Mucosa of descending colon (tissue), 3 donors: Measurements from ENCODE around the gene NLRP2B. TPM values are rescaled to one million over a fixed set of nuclear protein-coding genes. Genes with fewer than 3 reads are reported as not detected.

Source experiments
- ATAC-seq: fragments of 200-7000 bp; cut with Tn5 transposase; one replicate; pipeline ENCODE4 v1.9.1; 2020; ENCODE audit warnings: mild to moderate bottlenecking, moderate library complexity
- DNase-seq, 3 donors: peaks; one replicate each; pipeline ENCODE4 v3.0.0-alpha.2; 2020
- H3K36me3 ChIP-seq: fragments of 200-600 bp; one replicate; pipeline ENCODE4 v1.8.0; 2021; ENCODE audit warnings: low read depth, mild to moderate bottlenecking
- H3K4me1 ChIP-seq: fragments of 200-600 bp; one replicate; pipeline ENCODE4 v1.8.0; 2021; ENCODE audit warnings: low read depth, mild to moderate bottlenecking
- H3K4me3 ChIP-seq: fragments of 200-600 bp; one replicate; pipeline ENCODE4 v1.8.0; 2021; ENCODE audit warnings: mild to moderate bottlenecking
- H3K9me3 ChIP-seq: fragments of 200-600 bp; one replicate; pipeline ENCODE4 v1.8.0; 2021; ENCODE audit warnings: mild to moderate bottlenecking
- CTCF ChIP-seq: fragments of 200-600 bp; IDR thresholded peaks from one replicate; pipeline ENCODE4 v1.8.0; 2022; ENCODE audit warnings: antibody characterized with exemption, mild to moderate bottlenecking
- intact Hi-C, 2 donors: fragments of 100-400 bp; cut with DNase I in 1 of 2; cut with micrococcal nuclease in 1 of 2; formaldehyde crosslinking; loops; one replicate each; pipeline versions ENCODE4 v1.11.0 to v1.11.1; 2022; cut with DNase I, micrococcal nuclease
- total RNA-seq, 3 donors: library from RNA; stranded (reverse); fragmentation: NEBNext Ultra II Directional in 2 of 3; extraction: Animal tissue kit (Norgen Biotek cat#: 25700) in 2 of 3; gene quantifications; one replicate each; pipeline versions ENCODE4 v1.2.1 to v1.2.4, GENCODE V29; 2021 to 2023
- donor health status: DM: no; HTN: no; CAD: no; lungs with moderate emphysema.
- donor health status: DM: no; HTN: no; CAD: no.
- donor health status: DM: no; HTN: yes; CAD: no.

NLRP2B gene
- total RNA-seq, 3 donors from 2014 or later: 0.16 TPM; not detected in 2

DNA sequence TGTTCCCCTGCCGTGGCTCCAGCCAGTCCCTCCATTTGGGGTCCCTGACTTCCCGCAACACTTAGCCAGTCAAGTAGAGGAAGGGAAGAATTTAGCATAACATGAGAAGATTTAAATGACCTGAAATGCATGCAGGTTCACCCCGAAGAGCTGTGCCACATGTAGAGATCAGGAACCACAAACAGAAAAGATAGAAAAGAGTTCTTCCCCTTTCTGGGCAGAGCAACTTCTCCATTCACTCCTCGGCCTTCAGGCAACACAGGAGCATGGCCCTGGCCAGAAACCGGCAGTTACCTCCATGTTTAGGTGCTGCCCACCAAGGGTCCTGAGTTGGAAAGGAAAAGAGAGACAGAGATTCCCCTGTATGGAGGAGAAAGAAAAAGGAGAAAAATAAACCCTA is 5.2 kb downstream of the NLRP2B start:
- DNase-seq (no peak), ATAC-seq (no peak)
- Histone ChIP-seq H3K9me3 (peaks cover 5% of the 10 kb centered on the region), H3K4me1 (no peaks in the 10 kb centered on the region), H3K4me3 (no peak overlapping the region), H3K36me3 (no peaks in the 10 kb centered on the region)
- TF ChIP-seq CTCF: no peak
- intact Hi-C loops: no loop called here

- Histone ChIP-seq H3K4me1 (no peaks in the 10 kb centered on the region), H3K4me3 (no peak overlapping the region), H3K9me3 (peaks cover 5% of the 10 kb centered on the region), H3K36me3 (no peaks in the 10 kb centered on the region)
- no peak for DNase-seq
- TF ChIP-seq CTCF: no peak
- no peak for ATAC-seq
- intact Hi-C loops: no loop called here
Measured at GRCh38 chrX:57669961-57670360, 10.1 kb downstream of the NLRP2B start.

GRCh38 chrX:57667010-57667409 is 13.1 kb downstream of the NLRP2B start:
- intact Hi-C loops: no loop called here
- Histone ChIP-seq H3K9me3 (no peaks in the 10 kb centered on the region), H3K36me3 (no peaks in the 10 kb centered on the region), H3K4me3 (no peak overlapping the region), H3K4me1 (no peaks in the 10 kb centered on the region)
- DNase-seq (no peak), ATAC-seq (no peak)
- TF ChIP-seq CTCF: no peak

DNA sequence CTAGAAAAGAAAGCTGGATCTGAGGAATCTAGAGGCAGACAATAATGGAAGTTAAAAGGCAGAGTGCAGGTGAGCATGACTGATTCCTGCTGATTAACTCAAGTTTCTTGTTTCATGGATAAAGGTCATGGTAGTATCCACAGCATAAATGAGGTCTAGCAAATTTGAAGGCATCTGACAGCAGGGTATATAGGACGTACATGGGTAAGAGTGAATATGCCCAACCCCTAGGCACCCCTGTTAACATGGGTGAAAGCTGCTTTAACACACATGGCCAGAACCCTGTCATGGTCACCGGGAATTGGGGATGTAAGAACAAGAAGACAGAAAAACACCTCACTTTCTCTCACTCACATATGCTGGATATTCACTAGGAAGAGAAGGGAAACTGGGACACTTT is 25.0 kb downstream of the NLRP2B start:
- Histone ChIP-seq H3K4me3 (no peak overlapping the region), H3K4me1 (no peaks in the 10 kb centered on the region), H3K9me3 (peaks cover 6% of the 10 kb centered on the region), H3K36me3 (no peaks in the 10 kb centered on the region)
- ATAC-seq (no peak), DNase-seq (no peak)
- TF ChIP-seq CTCF: no peak
- intact Hi-C loops: no loop called here

DNA sequence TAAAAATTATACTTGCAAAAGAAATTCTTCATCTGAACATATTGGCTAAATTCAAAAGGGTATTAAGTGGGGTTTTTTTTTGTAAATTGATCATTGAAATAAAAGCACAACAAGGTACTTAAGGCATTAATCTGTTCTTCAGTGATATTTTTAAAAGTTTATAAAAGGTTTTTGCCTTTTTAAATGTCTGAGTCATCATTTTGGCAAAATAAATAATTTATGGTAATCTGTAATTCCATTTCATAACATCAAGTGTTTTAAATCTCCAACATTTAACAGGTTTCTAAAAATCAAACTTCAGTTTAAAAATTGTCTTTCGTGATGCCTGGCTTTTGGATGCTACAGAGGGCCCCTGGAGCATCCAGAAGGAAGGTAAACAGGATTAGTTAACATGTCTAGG is 27.4 kb downstream of the NLRP2B start:
- no peak for DNase-seq
- H3K36me3 ChIP-seq: no peaks in the 10 kb centered on the region
- TF ChIP-seq CTCF: no peak
- no peak for ATAC-seq
- H3K4me1 ChIP-seq: no peaks in the 10 kb centered on the region
- peaks cover 6% of the 10 kb centered on the region for H3K9me3 ChIP-seq
- no peak overlapping the region for H3K4me3 ChIP-seq
- intact Hi-C loops: no loop called here

DNA sequence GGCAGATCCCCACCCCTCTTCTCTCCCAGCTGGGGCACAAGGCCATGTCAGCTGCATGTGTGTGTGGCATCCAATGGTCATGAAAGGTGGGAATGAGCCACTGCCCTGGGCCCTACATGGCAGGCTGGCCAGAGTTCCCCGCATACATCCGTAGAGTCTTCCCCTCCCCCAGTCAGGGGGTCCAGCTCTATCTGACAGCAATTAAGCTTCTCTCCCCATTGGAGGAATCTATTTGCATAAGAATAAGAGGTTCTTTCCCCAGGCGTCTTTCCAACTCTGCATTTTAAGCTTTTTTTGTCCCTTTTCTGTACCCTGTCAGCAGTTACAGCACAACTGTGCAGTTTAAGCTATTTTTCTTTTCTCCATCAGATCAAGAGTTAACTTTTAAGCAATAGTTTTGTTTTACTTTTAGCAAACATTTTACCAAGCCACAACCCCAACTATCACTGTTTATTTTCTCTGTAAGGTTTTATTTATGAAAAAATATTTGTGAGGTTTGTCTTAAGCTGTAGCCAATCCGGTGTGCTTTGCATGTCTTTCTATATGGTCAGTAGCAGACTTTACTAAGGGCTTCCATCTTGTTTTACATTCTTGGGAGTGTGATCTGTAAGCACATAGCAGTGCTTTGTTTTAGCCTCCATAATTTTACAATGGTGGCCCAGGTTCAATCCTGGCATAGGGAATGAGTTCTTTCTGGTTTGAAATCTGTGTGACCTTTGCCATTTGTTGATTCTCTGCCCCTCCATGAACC is 28.7 kb downstream of the NLRP2B start:
- DNase-seq: no peak
- Histone ChIP-seq H3K4me1 (no peaks in the 10 kb centered on the region), H3K36me3 (no peaks in the 10 kb centered on the region), H3K9me3 (peaks cover 6% of the 10 kb centered on the region), H3K4me3 (no peak overlapping the region)
- intact Hi-C loops: no loop called here
- no peak for ATAC-seq
- no peak for TF ChIP-seq CTCF
